IPS-NIHi11 (cell line): ENCODE results near the gene CELA2B.
A peak's percentile ranks its signal among the peaks of the same experiment; 100 is the strongest.

Experiments
- DNase-seq: peaks from one replicate; pipeline ENCODE4 v3.0.0; 2012; ENCODE audit warnings: mixed read lengths, low spot score

CELA2B gene

GRCh38 chr1:15526021-15526489 lies 50.2 kb downstream of the CELA2B start:
- no peak for DNase-seq

DNA sequence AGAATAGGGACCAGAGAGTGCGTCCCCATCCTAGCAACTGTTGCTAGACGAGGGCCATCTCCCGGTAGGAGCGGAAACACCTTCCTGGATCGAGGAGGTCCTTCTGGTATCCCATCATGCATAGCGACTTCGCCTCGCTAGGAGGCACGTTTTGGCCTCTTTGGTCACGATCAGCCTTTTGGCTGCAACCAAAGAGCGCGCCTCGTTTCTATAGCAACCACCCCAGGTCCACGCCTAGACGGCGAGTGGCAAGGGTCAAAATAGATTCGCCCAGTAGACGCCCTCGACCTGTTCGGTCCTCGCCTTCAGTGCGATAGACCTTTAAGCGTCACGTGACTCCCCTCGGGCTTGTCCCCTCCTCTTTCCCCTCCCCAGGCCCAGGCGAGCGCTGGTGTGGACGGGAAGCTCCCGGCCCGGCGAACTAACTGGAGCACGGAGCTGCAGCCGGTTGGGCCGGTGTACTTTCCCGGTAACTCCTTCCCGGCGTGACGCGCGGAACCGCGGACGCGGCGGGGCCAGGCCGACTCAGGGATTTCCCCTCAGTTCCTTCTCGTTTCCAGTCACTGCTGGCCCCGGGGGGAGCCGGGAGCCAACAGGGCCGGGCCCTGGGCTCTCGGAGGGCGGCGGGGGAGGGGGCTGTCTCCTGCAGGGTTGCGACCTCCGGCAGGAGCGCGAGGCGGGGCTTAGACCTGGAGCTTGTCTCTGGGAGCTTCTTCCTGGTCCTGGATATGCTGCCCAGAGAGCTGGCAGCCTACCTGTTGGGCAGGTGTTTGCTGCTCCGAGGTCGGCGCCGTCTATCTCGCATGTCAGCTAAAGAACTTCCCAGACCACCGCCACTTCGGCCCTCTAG lies 50.8 kb downstream of the CELA2B start, which contains the start of gene DNAJC16:
TSS of gene DNAJC16 (plus strand) at position 359 of the 850 bp plus-strand sequence. CDS start 2,258 bp downstream, outside the sequence.
- peak; percentile 86 for DNase-seq

- DNase-seq = no peak
Measured at GRCh38 chr1:15531003-15531402, 55.1 kb downstream of the CELA2B start.

GRCh38 chr1:15531682-15532081 lies 55.8 kb downstream of the CELA2B start:
- no peak for DNase-seq

DNA sequence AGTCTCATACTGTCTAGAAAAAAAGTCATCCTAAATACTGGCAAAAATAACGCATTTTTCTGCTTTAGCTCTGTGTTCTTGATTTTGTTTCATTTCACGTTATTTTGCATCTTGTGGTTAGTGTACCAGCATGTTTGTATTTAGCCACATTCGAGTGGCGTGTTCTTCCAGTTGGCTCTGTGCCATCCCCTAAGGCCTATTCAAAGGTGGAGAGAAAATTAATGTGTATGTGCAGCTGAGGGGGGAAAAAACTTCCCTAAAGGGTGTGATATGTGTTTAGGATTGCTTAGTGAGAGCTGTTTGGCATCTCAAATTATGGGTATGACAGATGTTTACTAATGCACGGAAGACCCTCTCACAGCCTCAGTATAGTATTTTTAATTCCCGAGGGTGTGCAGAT lies 62.9 kb downstream of the CELA2B start:
- no peak for DNase-seq

DNA sequence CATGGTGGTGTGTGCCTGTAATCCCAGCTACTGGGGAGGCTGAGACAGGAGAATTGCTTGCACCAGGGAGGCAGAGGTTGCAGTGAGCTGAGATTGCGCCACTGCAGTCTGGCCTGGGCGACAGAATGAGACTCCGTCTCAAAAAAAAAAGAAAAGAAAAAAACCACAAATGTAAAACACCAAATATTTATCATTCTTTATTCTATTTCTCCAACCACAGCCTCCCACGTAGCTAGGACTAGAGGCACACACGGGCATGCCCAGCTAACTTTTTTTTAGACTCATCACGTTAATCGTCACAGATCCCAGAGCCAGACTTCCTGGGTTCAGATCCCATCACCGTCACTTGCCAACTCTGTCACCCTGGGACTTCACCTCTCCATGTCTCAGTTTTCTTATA lies 64.3 kb downstream of the CELA2B start:
- DNase-seq = no peak
